Breast epithelium (tissue), 4 donors: ENCODE results near the gene RUFY1. TPM values are rescaled to one million over a fixed set of nuclear protein-coding genes. Genes with fewer than 3 reads are reported as not detected.

Experiments
- DNase-seq, 2 donors: peaks; one replicate each; pipeline ENCODE4 v3.0.0-alpha.2; 2019; ENCODE audit warnings: low spot score in 2 of 2
- H3K27ac ChIP-seq, 2 donors: fragments of 200-600 bp; sonication (generic) in 1 of 2; one replicate each; pipeline ENCODE4 v1.5.1; 2016 to 2019; ENCODE audit warnings: mild to moderate bottlenecking in 1 of 2
- H3K27me3 ChIP-seq, 2 donors: fragments of 200-600 bp; sonication (generic) in 1 of 2; one replicate each; pipeline versions ENCODE4 v1.5.1 to v1.6.0; 2017 to 2019; ENCODE audit warnings: control low read depth in 1 of 2, mild to moderate bottlenecking in 1 of 2
- H3K36me3 ChIP-seq: fragments of 200-600 bp; one replicate; pipeline ENCODE4 v1.5.1; 2019
- H3K4me1 ChIP-seq, 2 donors: fragments of 200-600 bp; sonication (generic); one replicate each; pipeline ENCODE4 v1.5.1; 2016 to 2019; ENCODE audit warnings: control low read depth in 1 of 2
- H3K4me3 ChIP-seq, 3 donors: fragments of 200-600 bp; sonication (generic); 1 replicate in 2 of 3; 2 replicates in 1 of 3; pipeline ENCODE4 v1.5.1; 2016 to 2019; ENCODE audit warnings: mild to moderate bottlenecking in 3 of 3, moderate library complexity in 2 of 3
- H3K9me3 ChIP-seq, 2 donors: fragments of 200-600 bp; sonication (generic) in 1 of 2; one replicate each; pipeline ENCODE4 v1.5.1; 2016 to 2019; ENCODE audit warnings: control low read depth in 1 of 2
- CTCF ChIP-seq, 3 donors: fragments of 450-650 bp; IDR thresholded peaks; one replicate each; pipeline ENCODE4 v1.5.1; 2016 to 2017; ENCODE audit warnings: antibody characterized with exemption in 3 of 3, mild to moderate bottlenecking in 3 of 3, moderate library complexity in 3 of 3
- POLR2A ChIP-seq: fragments of 450-650 bp; IDR thresholded peaks from one replicate; pipeline ENCODE4 v1.6.1; 2016; ENCODE audit warnings: antibody characterized with exemption, mild to moderate bottlenecking, moderate library complexity
- POLR2AphosphoS5 ChIP-seq, 3 donors: sonication (generic); formaldehyde crosslinking; IDR thresholded peaks; one replicate each; pipeline ENCODE4 v1.6.1; 2017; ENCODE audit warnings: antibody characterized with exemption in 3 of 3
- intact Hi-C: fragments of 100-400 bp; cut with DNase I; formaldehyde crosslinking; loops from one replicate; pipeline ENCODE4 v1.15.1; 2023; ENCODE audit warnings: low total_unique reads
- total RNA-seq, 3 donors: library from RNA; depleted of rRNA; stranded (reverse); fragments of >200 nt; gene quantifications; one replicate each; pipeline ENCODE4 v1.1.0, GENCODE V29; 2016

Gene RUFY1
- total RNA-seq, 3 donors from 2014 or later: 51.8 to 70.0 (median 62.6) TPM

DNA sequence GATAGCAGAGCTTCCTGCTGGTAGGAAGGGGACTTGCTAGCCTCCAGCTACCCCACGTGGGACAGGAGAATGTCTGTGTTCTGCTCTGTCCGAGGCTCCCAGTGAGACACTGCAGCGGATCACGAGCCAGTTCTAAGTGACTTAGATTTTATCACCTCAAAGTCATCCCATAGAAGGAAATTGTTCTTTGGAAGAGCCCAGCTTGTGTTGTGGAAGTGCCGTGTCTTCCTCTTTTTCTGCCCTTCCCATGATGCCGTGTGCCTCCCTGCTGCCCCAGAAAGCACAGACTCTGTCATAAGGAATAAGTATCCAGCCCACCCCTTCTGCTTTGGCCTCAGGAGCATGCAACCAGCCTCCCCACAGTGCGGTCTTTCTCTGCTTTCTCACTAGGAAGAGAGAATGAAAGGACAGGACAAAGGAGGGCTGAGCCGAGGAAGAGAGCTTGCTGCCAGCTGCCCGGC, 35.6 kb downstream of the RUFY1 start:
- no peak for DNase-seq
- H3K9me3 ChIP-seq: no peaks in the 10 kb centered on the region
- peaks cover 18% of the 10 kb centered on the region for H3K36me3 ChIP-seq
- intact Hi-C loops: no loop called here
- H3K4me1 ChIP-seq: no peaks in the 10 kb centered on the region
- no peaks in the 10 kb centered on the region for H3K27me3 ChIP-seq
- H3K4me3 ChIP-seq: no peak overlapping the region
- TF ChIP-seq CTCF (IDR thresholded peaks at IDR 0.05) (no peak), POLR2AphosphoS5 (IDR thresholded peaks at IDR 0.05) (no peak)
- no peak overlapping the region for H3K27ac ChIP-seq

GRCh38 chr5:179588166-179588565, 37.8 kb downstream of the RUFY1 start:
- peaks cover 18% of the 10 kb centered on the region for H3K36me3 ChIP-seq
- DNase-seq: no peak
- intact Hi-C loops: no loop called here

GRCh38 chr5:179595916-179596315, 45.6 kb downstream of the RUFY1 start:
- TF ChIP-seq CTCF (IDR thresholded peaks at IDR 0.05): no peak
- TF ChIP-seq POLR2AphosphoS5 (IDR thresholded peaks at IDR 0.05): no peak
- TF ChIP-seq POLR2A: no peak
- peaks cover 18% of the 10 kb centered on the region for H3K36me3 ChIP-seq
- H3K27ac ChIP-seq: no peak overlapping the region

More at GRCh38 chr5:179588166-179588565, 37.8 kb downstream of the RUFY1 start:
- TF ChIP-seq CTCF (IDR thresholded peaks at IDR 0.05) (no peak), POLR2AphosphoS5 (IDR thresholded peaks at IDR 0.05) (no peak), POLR2A (no peak)
- no peaks in the 10 kb centered on the region for H3K4me1 ChIP-seq
- H3K27me3 ChIP-seq: no peaks in the 10 kb centered on the region
- H3K4me3 ChIP-seq: no peak overlapping the region
- no peak overlapping the region for H3K27ac ChIP-seq
- no peaks in the 10 kb centered on the region for H3K9me3 ChIP-seq

DNA sequence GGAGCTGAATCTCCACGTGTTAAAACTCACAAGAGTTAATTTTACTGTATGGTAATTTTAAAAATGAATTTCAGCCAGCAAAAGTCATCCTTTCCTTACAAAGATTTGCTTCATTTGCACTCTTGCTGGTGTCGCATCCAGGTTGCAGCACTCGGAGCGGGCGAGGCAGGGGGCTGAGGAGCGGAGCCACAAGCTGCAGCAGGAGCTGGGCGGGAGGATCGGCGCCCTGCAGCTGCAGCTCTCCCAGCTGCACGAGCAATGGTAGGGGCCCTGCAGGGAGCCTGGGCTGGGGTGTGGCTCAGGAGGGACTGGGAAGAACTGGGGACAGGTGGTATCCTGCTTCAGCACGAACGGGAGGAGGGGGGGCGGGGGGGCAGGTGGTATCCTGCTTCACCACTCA, 46.1 kb downstream of the RUFY1 start:
- DNase-seq: no peak
- H3K4me3 ChIP-seq: no peak overlapping the region
- no peaks in the 10 kb centered on the region for H3K27me3 ChIP-seq
- peaks cover 18% of the 10 kb centered on the region for H3K36me3 ChIP-seq
- intact Hi-C loops: no loop called here
- no peaks in the 10 kb centered on the region for H3K4me1 ChIP-seq
- H3K27ac ChIP-seq: no peak overlapping the region
- TF ChIP-seq POLR2AphosphoS5 (IDR thresholded peaks at IDR 0.05): no peak
- no peak for TF ChIP-seq POLR2A
- TF ChIP-seq CTCF (IDR thresholded peaks at IDR 0.05): no peak
- H3K9me3 ChIP-seq: no peaks in the 10 kb centered on the region

More at GRCh38 chr5:179595916-179596315, 45.6 kb downstream of the RUFY1 start:
- H3K27me3 ChIP-seq: no peaks in the 10 kb centered on the region
- H3K4me1 ChIP-seq: no peaks in the 10 kb centered on the region
- no peak overlapping the region for H3K4me3 ChIP-seq
- DNase-seq: no peak
- H3K9me3 ChIP-seq: no peaks in the 10 kb centered on the region
- intact Hi-C loops: no loop called here

- no peak for DNase-seq
- H3K4me1 ChIP-seq: no peaks in the 10 kb centered on the region
- TF ChIP-seq CTCF (IDR thresholded peaks at IDR 0.05): no peak
- no peak for TF ChIP-seq POLR2AphosphoS5 (IDR thresholded peaks at IDR 0.05)
- no peak for TF ChIP-seq POLR2A
- H3K36me3 ChIP-seq: peaks cover 23% of the 10 kb centered on the region
- H3K4me3 ChIP-seq: no peak overlapping the region
- no peak overlapping the region for H3K27ac ChIP-seq
- intact Hi-C loops: no loop called here
- no peaks in the 10 kb centered on the region for H3K27me3 ChIP-seq
- H3K9me3 ChIP-seq: no peaks in the 10 kb centered on the region
Observed at GRCh38 chr5:179599100-179599499, 48.7 kb downstream of the RUFY1 start.
